Gastrocnemius medialis (tissue), 4 donors: ENCODE measurements around the gene ITPKB.

ENCODE experiments used
- CTCF ChIP-seq, 5 experiments: fragments of 450-650 bp in 3 of 5; fragments of 200-600 bp in 2 of 5; sonication (generic) in 2 of 5; IDR thresholded peaks in 4 of 5; conservative IDR thresholded peaks in 1 of 5; 1 replicate in 4 of 5; 2 replicates in 1 of 5; pipeline ENCODE4 v1.5.1; 2016 to 2019; ENCODE audit warnings: antibody characterized with exemption in 5 of 5, mild to moderate bottlenecking in 3 of 5, moderate library complexity in 3 of 5
- POLR2A ChIP-seq, 2 donors: fragments of 450-650 bp; IDR thresholded peaks; one replicate each; pipeline ENCODE4 v1.6.1; 2017; ENCODE audit warnings: antibody characterized with exemption in 2 of 2, mild to moderate bottlenecking in 2 of 2, moderate library complexity in 2 of 2

DNA sequence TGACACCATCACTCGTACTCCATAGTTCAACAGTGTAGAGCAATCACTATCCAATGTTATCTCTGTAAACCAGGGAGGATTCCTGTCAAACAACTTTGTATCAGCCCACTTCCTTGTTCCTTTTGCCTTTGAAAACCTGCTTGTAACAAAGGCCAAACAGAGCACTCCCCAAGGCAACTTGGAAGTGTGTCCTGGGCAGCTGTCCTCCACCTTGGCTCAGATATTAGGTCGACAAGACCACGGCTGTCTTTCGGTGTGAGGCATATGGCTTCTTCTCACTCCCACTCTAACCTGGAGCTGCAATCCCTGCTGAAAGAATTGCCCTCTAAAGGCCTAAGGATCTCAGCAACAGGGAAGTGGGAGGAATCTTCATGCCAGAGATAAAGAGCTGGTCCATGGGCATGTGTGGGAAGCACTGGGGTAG is 66.7 kb downstream of the ITPKB start:
- TF ChIP-seq CTCF (IDR thresholded peaks at IDR 0.05 in 4 of 5, conservative IDR thresholded peaks at IDR 0.05 in 1 of 5) (no peak), POLR2A (IDR thresholded peaks at IDR 0.05) (no peak)
